Esophagus (tissue), 2 donors: Measurements from ENCODE around the gene LRFN4. TPM values are rescaled to one million over a fixed set of nuclear protein-coding genes. Genes with fewer than 3 reads are reported as not detected.

Experiments
- H3K27ac ChIP-seq, 2 donors: one replicate each; pipeline ENCODE4 v1.5.1; 2013; ENCODE audit warnings: low read depth in 2 of 2, mild to moderate bottlenecking in 2 of 2, inconsistent platforms in 1 of 2, low read length in 1 of 2, moderate library complexity in 1 of 2
- H3K27me3 ChIP-seq, 2 donors: one replicate each; pipeline ENCODE4 v1.6.1; 2013; ENCODE audit warnings: low read length in 2 of 2, control low read depth in 1 of 2, mild to moderate bottlenecking in 1 of 2; ENCODE audit not compliant: insufficient read depth in 2 of 2, control insufficient read depth in 1 of 2
- H3K36me3 ChIP-seq, 2 donors: one replicate each; pipeline ENCODE4 v1.6.1; 2013; ENCODE audit warnings: low read length in 1 of 2; ENCODE audit not compliant: control insufficient read depth in 2 of 2, insufficient read depth in 2 of 2
- H3K4me1 ChIP-seq, 2 donors: one replicate each; pipeline ENCODE4 v1.6.1; 2013; ENCODE audit warnings: low read length in 1 of 2; ENCODE audit not compliant: control insufficient read depth in 2 of 2, insufficient read depth in 2 of 2
- H3K4me3 ChIP-seq, 2 donors: one replicate each; pipeline ENCODE4 v1.5.1; 2013; ENCODE audit warnings: low read length in 2 of 2, mild to moderate bottlenecking in 2 of 2, low read depth in 1 of 2, moderate library complexity in 1 of 2
- H3K9me3 ChIP-seq, 2 donors: one replicate each; pipeline ENCODE4 v1.6.1; 2013; ENCODE audit warnings: mild to moderate bottlenecking in 2 of 2, low read depth in 1 of 2, low read length in 1 of 2, moderate library complexity in 1 of 2; ENCODE audit not compliant: control insufficient read depth in 2 of 2, insufficient read depth in 1 of 2
- WGBS, 2 donors: extraction: QIAGEN DNeasy Blood & Tissue Kit; methylation state at CpG; one replicate each; pipeline ENCODE4 v1.1.7; 2013; 5-methylcytosine and 5-hydroxymethylcytosine counted together
- polyA plus RNA-seq, 2 donors: library from polyadenylated mRNA; stranded (reverse); fragments of 200-250 nt; gene quantifications; one replicate each; pipeline ENCODE4 v1.2.3, GENCODE V29; 2013
- donor health status: healthy with polysubstance abuse.
- donor health status: Bipolar disorder and iron deficiency.

Gene LRFN4
- polyA plus RNA-seq, 2 donors, result 5.4 to 9.3 TPM

- Histone ChIP-seq H3K4me1 (peaks cover 0 to 9% of the 10 kb centered on the region in 2 donors), H3K27ac (no peak overlapping the region), H3K4me3 (no peak overlapping the region), H3K27me3 (no peaks in the 10 kb centered on the region), H3K9me3 (no peaks in the 10 kb centered on the region), H3K36me3 (no peaks in the 10 kb centered on the region)
- 92 to 96% methylated on average over 10 of the region's 10 CpGs for WGBS, 2 donors
Observed at GRCh38 chr11:66910016-66910415, 53.2 kb downstream of the LRFN4 start.

Other genes starting within 250 kb of the LRFN4 start
- gene RBM14, start 240.4 kb upstream of the LRFN4 start, polyA plus RNA-seq, result 10 to 100 TPM; 20.6 to 34.2 TPM
- gene RBM4, start 218.4 kb upstream of the LRFN4 start, polyA plus RNA-seq, result 10 to 100 TPM; 54.6 to 80.8 TPM
- 10 to 100 TPM; 12.0 to 12.8 TPM for gene RBM4B, start 179.2 kb upstream of the LRFN4 start, polyA plus RNA-seq
- 10 to 100 TPM; 61.3 to 63.4 TPM for gene SPTBN2, start 127.8 kb upstream of the LRFN4 start, polyA plus RNA-seq
- 10 to 100 TPM; 17.6 to 19.5 TPM for gene RCE1, start 13.6 kb upstream of the LRFN4 start, polyA plus RNA-seq
- 10 to 100 TPM; 18.0 to 24.9 TPM for gene PC, start 101.3 kb downstream of the LRFN4 start, polyA plus RNA-seq
- not detected for gene C11orf86, start 118.2 kb downstream of the LRFN4 start, polyA plus RNA-seq
- gene SYT12, start 166.1 kb downstream of the LRFN4 start, polyA plus RNA-seq, result under 1 TPM; 0.53 TPM
- gene RHOD, start 199.8 kb downstream of the LRFN4 start, polyA plus RNA-seq, result 100 to 1,000 TPM; 194 to 213 TPM